WTC11 (cell line): ENCODE data around the gene ZSCAN20. TPM values are rescaled to one million over a fixed set of nuclear protein-coding genes. Genes with fewer than 3 reads are reported as not detected.

Experiments used
- ATAC-seq: fragments of 200-7000 bp; cut with Tn5 transposase; 2 replicates; pipeline ENCODE4 v1.10.0; 2021; ENCODE audit warnings: mild to moderate bottlenecking, moderate library complexity
- CTCF ChIA-PET: fragments of 300-600 bp; sonication (Branson Sonifier 250); formaldehyde crosslinking; loops from one replicate; lab custom pipeline; 2021; ENCODE audit warnings: antibody characterized with exemption; lab: Charles Lee
- POLR2A ChIA-PET: fragments of 350-600 bp; sonication (Branson Sonifier 250); formaldehyde crosslinking; loops from one replicate; lab custom pipeline; 2021; ENCODE audit warnings: antibody characterized with exemption; lab: Charles Lee
- DNase-seq: peaks from one replicate; pipeline ENCODE4 v3.0.0; 2021; ENCODE audit warnings: low spot score
- H3K27ac Mint-ChIP-seq: 2 replicates; pipeline ENCODE4 v1.8.0; 2021; ENCODE audit warnings: mixed read lengths
- H3K27me3 Mint-ChIP-seq: 2 replicates; pipeline ENCODE4 v1.8.0; 2021; ENCODE audit warnings: low read depth, mild to moderate bottlenecking, moderate library complexity, mixed read lengths
- H3K36me3 Mint-ChIP-seq: 2 replicates; pipeline ENCODE4 v1.8.0; 2021; ENCODE audit warnings: mixed read lengths
- H3K4me1 Mint-ChIP-seq: 2 replicates; pipeline ENCODE4 v1.8.0; 2022; ENCODE audit warnings: mixed read lengths
- H3K4me3 Mint-ChIP-seq: 2 replicates; pipeline ENCODE4 v1.8.0; 2021; ENCODE audit warnings: mild to moderate bottlenecking, moderate library complexity, mixed read lengths
- H3K9me3 Mint-ChIP-seq: 2 replicates; pipeline ENCODE4 v1.8.0; 2021; ENCODE audit warnings: mixed read lengths
- AFF4 ChIP-seq: sonication (generic); formaldehyde crosslinking; IDR thresholded peaks from 2 replicates; pipeline ENCODE4 v1.8.1; 2023; ENCODE audit warnings: mild to moderate bottlenecking, missing genetic modification reagents, borderline replicate concordance
- ARID4B ChIP-seq: sonication (generic); formaldehyde crosslinking; IDR thresholded peaks from 2 replicates; pipeline ENCODE4 v1.8.0; 2023; ENCODE audit warnings: missing genetic modification reagents, mild to moderate bottlenecking, borderline replicate concordance
- ATF2 ChIP-seq: sonication (generic); formaldehyde crosslinking; IDR thresholded peaks from 2 replicates; pipeline ENCODE4 v1.8.1; 2022; ENCODE audit warnings: low read depth, missing genetic modification reagents, borderline replicate concordance
- ATF6 ChIP-seq: sonication (generic); formaldehyde crosslinking; IDR thresholded peaks from 2 replicates; pipeline ENCODE4 v1.8.1; 2023; ENCODE audit warnings: mild to moderate bottlenecking, missing genetic modification reagents
- CBFB ChIP-seq: sonication (generic); formaldehyde crosslinking; IDR thresholded peaks from 2 replicates; pipeline ENCODE4 v1.8.1; 2022; ENCODE audit warnings: mild to moderate bottlenecking, low read depth, missing genetic modification reagents
- CDX4 ChIP-seq: fragments of 250-450 bp; sonication (Bioruptor Pico); IDR thresholded peaks from 2 replicates; pipeline ENCODE4 v1.9.0; 2021; ENCODE audit warnings: moderate library complexity, mild to moderate bottlenecking, inconsistent platforms, borderline replicate concordance
- CREB1 ChIP-seq: sonication (generic); formaldehyde crosslinking; IDR thresholded peaks from 2 replicates; pipeline ENCODE4 v1.8.0; 2023; ENCODE audit warnings: mild to moderate bottlenecking, missing genetic modification reagents
- CTCF ChIP-seq: fragments of 200-600 bp; IDR thresholded peaks from 2 replicates; pipeline ENCODE4 v1.8.0; 2022; ENCODE audit warnings: antibody characterized with exemption
- E2F4 ChIP-seq: sonication (generic); formaldehyde crosslinking; IDR thresholded peaks from 2 replicates; pipeline ENCODE4 v1.8.1; 2022; ENCODE audit warnings: low read depth, mild to moderate bottlenecking, moderate library complexity, missing genetic modification reagents, borderline replicate concordance
- EMX1 ChIP-seq: fragments of 250-450 bp; sonication (Bioruptor Pico); IDR thresholded peaks from 2 replicates; pipeline ENCODE4 v1.8.0; 2021; ENCODE audit warnings: mild to moderate bottlenecking
- ETV6 ChIP-seq: sonication (generic); formaldehyde crosslinking; IDR thresholded peaks from 2 replicates; pipeline ENCODE4 v1.8.1; 2022; ENCODE audit warnings: mild to moderate bottlenecking, missing genetic modification reagents
- NR3C1 ChIP-seq: sonication (generic); formaldehyde crosslinking; conservative IDR thresholded peaks from 2 replicates; pipeline ENCODE4 v1.8.1; 2023; ENCODE audit warnings: low read depth, mild to moderate bottlenecking, missing genetic modification reagents
- RORB ChIP-seq: fragments of 250-450 bp; sonication (Bioruptor Pico); IDR thresholded peaks from 2 replicates; pipeline ENCODE4 v1.9.0; 2021; ENCODE audit warnings: mild to moderate bottlenecking
- SMAD4 ChIP-seq: sonication (generic); formaldehyde crosslinking; IDR thresholded peaks from 2 replicates; pipeline ENCODE4 v1.8.0; 2022; ENCODE audit warnings: mild to moderate bottlenecking, missing genetic modification reagents
- SOX15 ChIP-seq: fragments of 250-450 bp; sonication (Bioruptor Pico); IDR thresholded peaks from 2 replicates; pipeline ENCODE4 v1.9.0; 2021; ENCODE audit warnings: mild to moderate bottlenecking
- SP1 ChIP-seq: sonication (generic); formaldehyde crosslinking; conservative IDR thresholded peaks from 2 replicates; pipeline ENCODE4 v1.8.1; 2022; ENCODE audit warnings: missing genetic modification reagents
- ZNF138 ChIP-seq: sonication (generic); formaldehyde crosslinking; conservative IDR thresholded peaks from 2 replicates; pipeline ENCODE4 v1.8.1; 2022; ENCODE audit warnings: mild to moderate bottlenecking, moderate library complexity, missing genetic modification reagents
- ZNF219 ChIP-seq: sonication (generic); formaldehyde crosslinking; IDR thresholded peaks from 2 replicates; pipeline ENCODE4 v1.8.0; 2023; ENCODE audit warnings: missing genetic modification reagents, mild to moderate bottlenecking, borderline replicate concordance
- ZNF263 ChIP-seq: sonication (generic); formaldehyde crosslinking; IDR thresholded peaks from 2 replicates; pipeline ENCODE4 v1.8.1; 2022; ENCODE audit warnings: low read depth, mild to moderate bottlenecking, moderate library complexity, missing genetic modification reagents
- ZNF396 ChIP-seq: fragments of 250-450 bp; sonication (Bioruptor Pico); IDR thresholded peaks from 2 replicates; pipeline ENCODE4 v1.8.0; 2021; ENCODE audit warnings: mild to moderate bottlenecking, moderate library complexity, borderline replicate concordance
- total RNA-seq: library from RNA; stranded (reverse); gene quantifications from 3 replicates; pipeline ENCODE4 v1.2.3, GENCODE V29; 2021

ZSCAN20 gene
- total RNA-seq, 1 experiment from 2014 or later = 3.7 TPM

- TF ChIP-seq CDX4 (no peak), ZNF396 (CRISPR knock-in tag) (no peak), SMAD4 (CRISPR knock-in tag) (no peak), ZNF138 (CRISPR knock-in tag) (no peak), NR3C1 (CRISPR knock-in tag) (no peak), RORB (CRISPR knock-in tag) (no peak), SOX15 (no peak)
These were observed 59.8 kb downstream of the ZSCAN20 start (continued) for GRCh38 chr1:33532250-33532649.

GRCh38 chr1:33532936-33533335 lies 60.5 kb downstream of the ZSCAN20 start:
- POLR2A ChIA-PET = no interaction called here
- no peak for DNase-seq
- H3K27me3 Mint-ChIP-seq = no peaks in the 10 kb centered on the region
- no peak overlapping the region for H3K27ac Mint-ChIP-seq
- H3K4me1 Mint-ChIP-seq = no peaks in the 10 kb centered on the region
- no peak overlapping the region for H3K4me3 Mint-ChIP-seq
- peaks cover 7% of the 10 kb centered on the region for H3K36me3 Mint-ChIP-seq
- H3K9me3 Mint-ChIP-seq = peaks cover 11% of the 10 kb centered on the region
- CTCF ChIA-PET = no interaction called here
- ATAC-seq = no peak
- TF ChIP-seq SP1 (CRISPR knock-in tag) (no peak), AFF4 (no peak), ZNF219 (no peak), CBFB (CRISPR knock-in tag) (no peak), CREB1 (CRISPR knock-in tag) (no peak), CDX4 (no peak), EMX1 (CRISPR knock-in tag) (no peak), ARID4B (no peak), CTCF (no peak), ATF2 (CRISPR knock-in tag) (no peak), ZNF263 (CRISPR knock-in tag) (no peak), ETV6 (CRISPR knock-in tag) (no peak), ATF6 (CRISPR knock-in tag) (no peak), E2F4 (CRISPR knock-in tag) (no peak)
